K562 (cell line): Measurements from ENCODE around the gene ARHGEF17. TPM values are rescaled to one million over a fixed set of nuclear protein-coding genes. Genes with fewer than 3 reads are reported as not detected.

Experiments
- ATAC-seq: fragments of 200-7000 bp; cut with Tn5 transposase; 3 replicates; pipeline ENCODE4 v1.9.1; 2020; ENCODE audit warnings: moderate library complexity
- BruUV-seq: library from RNA; stranded (reverse); fragments of 400-500 nt; replicated peaks from 2 replicates; lab custom pipeline; 2021; lab: Mats Ljungman, UMichigan
- CTCF ChIA-PET: fragments of 300-600 bp; formaldehyde crosslinking; extraction: SDS; loops from one replicate; lab custom pipeline; 2021; ENCODE audit warnings: low intra/inter-chr PET ratio; lab: Yijun Ruan, JAX
- POLR2A ChIA-PET: fragments of 300-600, 350-650 bp; sonication (Branson Sonifier 250); formaldehyde crosslinking; extraction: SDS; loops from one replicate; lab custom pipeline; 2021; ENCODE audit warnings: antibody characterized with exemption, inconsistent platforms; lab: Yijun Ruan, JAX
- DNase-seq, 4 experiments: peaks; one replicate each; pipeline versions ENCODE4 v3.0.0 to v3.0.0-alpha.2; 2011 to 2018; ENCODE audit warnings: low spot score in 3 of 4, mixed read lengths in 3 of 4; ENCODE audit errors: extremely low read depth in 1 of 4
- FAIRE-seq: peaks from 2 replicates; lab custom pipeline; 2011; peaks lifted over from hg19 to GRCh38; lab: Jason Lieb, UNC
- H2AFZ ChIP-seq: 2 replicates; pipeline ENCODE4 v1.6.0; 2011; ENCODE audit warnings: low read depth, low read length, control low read depth, inconsistent platforms
- H3K27ac ChIP-seq: fragments of 200-600 bp; 3 replicates; pipeline ENCODE4 v1.8.0; 2011; ENCODE audit warnings: low read depth, mild to moderate bottlenecking, control low read depth, inconsistent platforms, low read length, moderate library complexity, mixed read lengths; ENCODE audit errors: extremely low read depth
- H3K27me3 ChIP-seq, 2 experiments: fragments of 300-600 bp in 1 of 2; 2 replicates in 1 of 2; 3 replicates in 1 of 2; pipeline versions ENCODE4 v1.6.0 to v1.8.0; 2011; ENCODE audit warnings: inconsistent platforms in 2 of 2, low read length in 2 of 2, mild to moderate bottlenecking in 1 of 2, mixed read lengths in 1 of 2, moderate library complexity in 1 of 2; ENCODE audit not compliant: control insufficient read depth in 2 of 2, insufficient read depth in 2 of 2
- H3K36me3 ChIP-seq: fragments of 300-600 bp; 3 replicates; pipeline ENCODE4 v1.8.0; 2011; ENCODE audit warnings: mild to moderate bottlenecking, low read length, inconsistent platforms; ENCODE audit not compliant: control insufficient read depth, insufficient read depth
- H3K4me1 ChIP-seq, 2 experiments: fragments of 200-600 bp in 1 of 2; replicated peaks in 1 of 2; 2 replicates in 1 of 2; 3 replicates in 1 of 2; pipeline versions ENCODE4 v1.5.1 to v1.8.0; 2011; ENCODE audit warnings: inconsistent platforms in 2 of 2, low read length in 2 of 2, mild to moderate bottlenecking in 1 of 2, mixed read lengths in 1 of 2, moderate library complexity in 1 of 2; ENCODE audit not compliant: control insufficient read depth in 2 of 2, insufficient read depth in 2 of 2
- H3K4me2 ChIP-seq: 2 replicates; pipeline ENCODE4 v1.6.1; 2011; ENCODE audit warnings: low read length, control low read depth, inconsistent platforms, mixed read lengths; ENCODE audit not compliant: insufficient read depth
- H3K4me3 ChIP-seq: fragments of 200-600 bp; sonication (generic), shearing (Covaris generic); 2 replicates; pipeline ENCODE4 v1.5.1; 2016; ENCODE audit warnings: control low read depth, inconsistent platforms
- H3K79me2 ChIP-seq: fragments of 200-600 bp; 3 replicates; pipeline ENCODE4 v1.8.0; 2011; ENCODE audit warnings: low read length, inconsistent platforms; ENCODE audit not compliant: control insufficient read depth, insufficient read depth
- H3K9ac ChIP-seq, 2 experiments: 2 replicates each; pipeline versions ENCODE4 v1.6.0 to v1.6.1; 2011; ENCODE audit warnings: low read depth in 2 of 2, low read length in 2 of 2, control low read depth in 1 of 2, inconsistent platforms in 1 of 2, mild to moderate bottlenecking in 1 of 2, mixed read lengths in 1 of 2; ENCODE audit not compliant: insufficient read depth in 1 of 2
- H3K9me1 ChIP-seq: one replicate; pipeline ENCODE4 v1.6.0; 2011; ENCODE audit warnings: inconsistent platforms, mild to moderate bottlenecking, low read length, moderate library complexity; ENCODE audit not compliant: control insufficient read depth, insufficient read depth
- H3K9me3 ChIP-seq: replicated peaks from 2 replicates; pipeline ENCODE4 v1.5.1; 2011; ENCODE audit warnings: low read depth, low read length, inconsistent platforms; ENCODE audit not compliant: control insufficient read depth, insufficient read depth
- H4K20me1 ChIP-seq: replicated peaks from 2 replicates; pipeline ENCODE4 v1.6.1; 2011; ENCODE audit warnings: low read length, inconsistent platforms, mixed read lengths; ENCODE audit not compliant: control insufficient read depth, insufficient read depth
- CAMTA2 ChIP-seq: fragments of 250-450 bp; sonication (Bioruptor Pico); conservative IDR thresholded peaks from 2 replicates; pipeline ENCODE4 v1.5.1; 2022
- CBFA2T3 ChIP-seq: fragments of 450-650 bp; IDR thresholded peaks from 2 replicates; pipeline ENCODE4 v1.6.1; 2017
- CTBP1 ChIP-seq: fragments of 450-650 bp; IDR thresholded peaks from 2 replicates; pipeline ENCODE4 v1.6.1; 2016; ENCODE audit warnings: borderline replicate concordance
- GATA2 ChIP-seq: sonication (generic); formaldehyde crosslinking; IDR thresholded peaks from 2 replicates; pipeline ENCODE4 v1.4.0; 2020; ENCODE audit warnings: mild to moderate bottlenecking, missing genetic modification reagents
- ILF3 ChIP-seq: fragments of 450-650 bp; IDR thresholded peaks from 2 replicates; pipeline ENCODE4 v1.6.1; 2018; ENCODE audit warnings: antibody characterized with exemption, mild to moderate bottlenecking, moderate library complexity, borderline replicate concordance
- JUND ChIP-seq, 2 experiments: IDR thresholded peaks; 2 replicates in 1 of 2; 3 replicates in 1 of 2; pipeline ENCODE4 v1.6.1; 2011; ENCODE audit warnings: borderline replicate concordance in 2 of 2, low read depth in 2 of 2, low read length in 2 of 2, improper control_type of control experiment in 1 of 2, missing biosample characterization in 1 of 2, missing genetic modification characterization in 1 of 2, missing genetic modification reagents in 1 of 2
- KDM1A ChIP-seq, 2 experiments: fragments of 450-650 bp; IDR thresholded peaks; 2 replicates each; pipeline ENCODE4 v1.6.1; 2016; ENCODE audit warnings: mild to moderate bottlenecking in 2 of 2
- MEF2A ChIP-seq: IDR thresholded peaks from 2 replicates; pipeline ENCODE4 v1.6.1; 2011; ENCODE audit warnings: low read depth, mild to moderate bottlenecking, low read length, moderate library complexity; ENCODE audit not compliant: control insufficient read depth
- RB1 ChIP-seq: fragments of 450-650 bp; IDR thresholded peaks from 2 replicates; pipeline ENCODE4 v1.6.1; 2017; ENCODE audit warnings: low read depth, mild to moderate bottlenecking
- RCOR1 ChIP-seq, 2 experiments: IDR thresholded peaks; 2 replicates each; pipeline ENCODE4 v1.6.1; 2012; ENCODE audit warnings: low read depth in 2 of 2, low read length in 2 of 2, borderline replicate concordance in 1 of 2, improper control_type of control experiment in 1 of 2
- RFX1 ChIP-seq: fragments of 450-650 bp; IDR thresholded peaks from 2 replicates; pipeline ENCODE4 v1.6.1; 2016; ENCODE audit warnings: mild to moderate bottlenecking, moderate library complexity
- TEAD1 ChIP-seq, 2 experiments: fragments of 450-650 bp in 1 of 2; sonication (generic) in 1 of 2; formaldehyde crosslinking; IDR thresholded peaks; 2 replicates each; pipeline versions ENCODE4 v1.4.0 to v1.8.0; 2020 to 2022; ENCODE audit warnings: mild to moderate bottlenecking in 2 of 2, missing genetic modification reagents in 1 of 2
- ZBTB7A ChIP-seq: IDR thresholded peaks from 2 replicates; pipeline ENCODE4 v1.6.1; 2011; ENCODE audit warnings: low read depth, mild to moderate bottlenecking, low read length, moderate library complexity, borderline replicate concordance; ENCODE audit not compliant: control insufficient read depth
- ZEB2 ChIP-seq: fragments of 450-650 bp; IDR thresholded peaks from 2 replicates; pipeline ENCODE4 v1.6.1; 2016
- ZFP36 ChIP-seq: fragments of 150-350 bp; IDR thresholded peaks from 2 replicates; pipeline ENCODE4 v1.6.1; 2018; ENCODE audit warnings: low read length, low read depth; ENCODE audit not compliant: partially characterized antibody
- WGBS: fragments of 100-300 bp; shearing (Covaris generic); methylation state at CpG from one replicate; pipeline ENCODE4 v1.1.6; 2016; ENCODE audit warnings: low coverage, mixed read lengths; ENCODE audit not compliant: insufficient coverage; ENCODE audit errors: missing lambda C conversion rate; 5-methylcytosine and 5-hydroxymethylcytosine counted together
- in situ Hi-C: fragments of 300-500 bp; cut with MboI; formaldehyde crosslinking; loops from 4 replicates; pipeline ENCODE4 v1.15.0; 2018; ENCODE audit warnings: inconsistent platforms, mixed read lengths
- intact Hi-C: fragments of 100-400 bp; cut with micrococcal nuclease; formaldehyde crosslinking; loops from 2 replicates; pipeline ENCODE4 v1.14.2; 2022
- polyA plus RNA-seq, 8 experiments: library from polyadenylated mRNA; depleted of rRNA in 4 of 8; stranded (reverse) in 5 of 8; unstranded in 3 of 8; fragments of >200 nt; fragmentation: Nextera tagmentation in 2 of 8; fragmentation: Illumina TruSeq in 1 of 8; extraction: Ambion mirVana in 2 of 8; extraction: Trizol in 1 of 8; gene quantifications; 2 replicates each; pipeline versions ENCODE4 v1.2.1 to v1.2.3, GENCODE V29; 2011 to 2014; ENCODE audit warnings: inconsistent platforms in 1 of 8, missing spikeins in 1 of 8
- total RNA-seq, 7 experiments: library from RNA; depleted of rRNA in 6 of 7; stranded (reverse); fragments of >200 nt in 6 of 7; fragmentation: Illumina TruSeq in 2 of 7; extraction: Trizol in 2 of 7; gene quantifications; 2 replicates each; pipeline versions ENCODE4 v1.2.1 to v1.2.3, GENCODE V29; 2011 to 2021; ENCODE audit warnings: low replicate concordance in 1 of 7
- TF ChIP-seq, protein P1 (sequence below): fragments of 250-450 bp; sonication (Bioruptor Pico); IDR thresholded peaks from 2 replicates; pipeline ENCODE4 v1.8.0; 2021; ENCODE audit warnings: moderate library complexity, mild to moderate bottlenecking, inconsistent platforms
- TF ChIP-seq, protein P2 (sequence below): fragments of 450-650 bp; formaldehyde crosslinking; IDR thresholded peaks from 2 replicates; pipeline ENCODE4 v1.4.0; 2020; ENCODE audit warnings: mild to moderate bottlenecking
- TF ChIP-seq, protein P3 (sequence below): IDR thresholded peaks from 3 replicates; pipeline ENCODE4 v1.6.1; 2011; ENCODE audit warnings: borderline replicate concordance, mild to moderate bottlenecking; ENCODE audit not compliant: insufficient read length, insufficient read depth

ARHGEF17 gene
- total and polyA plus RNA-seq, 9 of the 15 experiments (the other 6 are each of a cell fraction or from before 2014, with no cell fraction given) = 0.04 to 0.68 (median 0.10) TPM; not detected in 2

DNA sequence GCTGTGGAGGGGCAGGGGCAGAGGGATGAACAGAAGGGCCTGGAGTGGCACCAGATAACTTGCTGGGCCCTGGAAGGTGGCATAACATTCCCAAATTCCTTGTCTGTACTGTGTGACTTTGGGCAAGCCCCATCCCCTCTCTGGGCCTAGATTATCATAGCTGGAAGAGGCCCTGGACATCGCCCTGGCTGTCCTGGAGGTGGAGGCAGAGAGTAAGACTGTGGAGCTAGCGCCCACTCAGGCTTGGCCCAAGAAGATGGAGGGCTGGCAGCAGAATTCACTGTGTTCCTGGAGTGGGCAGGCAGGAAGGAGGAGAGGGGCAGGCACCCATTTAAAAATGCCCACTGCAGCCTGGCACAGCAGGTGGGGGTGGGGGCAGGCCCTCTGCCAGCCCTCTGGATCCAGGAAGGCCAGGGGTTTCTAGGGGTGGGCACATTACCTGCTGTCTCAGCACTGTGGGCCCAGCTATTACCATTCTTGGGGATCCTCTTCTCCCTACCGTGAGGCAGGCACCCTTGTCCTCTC, 22.6 kb downstream of the ARHGEF17 start (continued):
- TF ChIP-seq KDM1A (IDR thresholded peaks at IDR 0.05) (0 out of 4 replicates have a peak, but pooled peaks of 1 of the 2 experiments have one; percentile 19), RCOR1 (IDR thresholded peaks at IDR 0.05; ENCODE audit: borderline replicate concordance in 1 of 2, low read depth in 2 of 2, low read length in 2 of 2) (peak in 1 of 2 experiments; percentile 27; a peak in 1 of 4 replicates), RB1 (0 out of 2 replicates have a peak, but pooled peaks have one; percentile 21), ZFP36 (peak; percentile 95)
- TF ChIP-seq, protein P1, sequence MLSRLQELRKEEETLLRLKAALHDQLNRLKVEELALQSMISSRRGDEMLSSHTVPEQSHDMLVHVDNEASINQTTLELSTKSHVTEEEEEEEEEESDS (CRISPR knock-in tag) = no peak

DNA sequence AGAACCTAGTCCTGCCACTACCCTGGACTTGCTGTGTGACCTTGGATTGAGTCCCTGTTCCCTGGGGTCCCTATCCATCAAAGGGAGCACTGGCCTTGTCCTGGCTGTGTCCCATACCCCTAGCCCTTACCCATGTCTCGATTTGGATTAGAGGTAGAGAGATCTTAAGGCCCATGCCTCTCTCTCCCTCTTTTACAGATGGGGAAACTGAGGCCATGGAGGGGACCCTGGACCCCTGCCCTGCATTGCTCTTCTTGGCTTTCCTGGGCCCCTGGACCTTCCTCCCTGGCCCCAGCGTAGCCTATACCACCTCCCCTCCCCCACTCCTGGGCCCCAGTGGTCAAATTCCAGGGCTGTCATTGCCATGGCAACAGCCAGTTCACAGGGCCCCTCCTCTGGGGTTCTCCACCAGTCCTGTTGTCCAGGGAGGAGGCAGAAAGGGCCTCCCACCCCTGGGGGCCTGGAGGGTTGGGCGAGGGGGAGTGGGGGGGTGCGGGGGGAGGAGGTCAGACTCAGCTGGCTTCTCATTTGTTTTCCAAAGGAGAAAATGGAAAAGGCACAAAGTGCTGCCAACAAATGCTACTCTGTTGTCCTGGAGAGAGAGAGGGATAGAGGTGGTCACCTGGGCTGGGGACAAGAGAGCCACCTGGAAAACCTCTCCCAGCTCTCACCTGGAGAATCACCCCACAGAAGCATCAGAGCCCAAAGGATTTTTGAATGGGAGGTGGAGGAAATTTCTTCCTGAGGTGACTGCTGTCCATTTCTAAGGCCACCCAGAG, 23.3 kb downstream of the ARHGEF17 start:
- H3K4me1 ChIP-seq = peaks cover 13 to 16% of the 10 kb centered on the region in 2 experiments; a peak in 4 of 5 replicates
- H3K9ac ChIP-seq = no peak overlapping the region
- no peak overlapping the region for H2AFZ ChIP-seq
- FAIRE-seq = no peak
- intact Hi-C loops (loop anchor here (5.0 kb wide), 1 partner anchor 499 kb away; no protein-coding TSS in a partner anchor), in situ Hi-C loops (no loop called here)
- H3K27me3 ChIP-seq = peaks cover 0 to 2% of the 10 kb centered on the region in 2 experiments; a peak in 1 of 5 replicates
- ATAC-seq = peak; percentile 26; the same call in 1 of the 3 replicates
- ChIA-PET CTCF (no interaction called here), POLR2A (no interaction called here)
- no peak overlapping the region for H3K4me2 ChIP-seq
- H3K4me3 ChIP-seq = no peak overlapping the region
- H3K79me2 ChIP-seq = no peaks in the 10 kb centered on the region
- H3K9me3 ChIP-seq = no peaks in the 10 kb centered on the region
- peaks cover 4% of the 10 kb centered on the region for H4K20me1 ChIP-seq
- peak; percentile 27 to 66 (median 58) for DNase-seq
- H3K36me3 ChIP-seq = no peaks in the 10 kb centered on the region
- H3K9me1 ChIP-seq = no peaks in the 10 kb centered on the region
- BruUV-seq = no TSS peak
- 0% methylated on average over 2 of the region's 4 CpGs for WGBS
- no peak overlapping the region; the same call in 2 of the 3 replicates for H3K27ac ChIP-seq
- no peak for TF ChIP-seq JUND (IDR thresholded peaks at IDR 0.05; ENCODE audit: borderline replicate concordance, low read depth, low read length)
- TF ChIP-seq JUND (tag; IDR thresholded peaks at IDR 0.05; ENCODE audit: borderline replicate concordance, low read depth, low read length) = no peak
- no peak for TF ChIP-seq GATA2
- no peak for TF ChIP-seq ZEB2
- no peak for TF ChIP-seq CBFA2T3
- TF ChIP-seq RFX1 = peak; percentile 83
- no peak for TF ChIP-seq ZBTB7A
- TF ChIP-seq, protein P2, sequence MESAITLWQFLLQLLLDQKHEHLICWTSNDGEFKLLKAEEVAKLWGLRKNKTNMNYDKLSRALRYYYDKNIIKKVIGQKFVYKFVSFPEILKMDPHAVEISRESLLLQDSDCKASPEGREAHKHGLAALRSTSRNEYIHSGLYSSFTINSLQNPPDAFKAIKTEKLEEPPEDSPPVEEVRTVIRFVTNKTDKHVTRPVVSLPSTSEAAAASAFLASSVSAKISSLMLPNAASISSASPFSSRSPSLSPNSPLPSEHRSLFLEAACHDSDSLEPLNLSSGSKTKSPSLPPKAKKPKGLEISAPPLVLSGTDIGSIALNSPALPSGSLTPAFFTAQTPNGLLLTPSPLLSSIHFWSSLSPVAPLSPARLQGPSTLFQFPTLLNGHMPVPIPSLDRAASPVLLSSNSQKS (CRISPR knock-in tag) = no peak
- TF ChIP-seq CAMTA2 (CRISPR knock-in tag) = no peak
- TF ChIP-seq, protein P3, sequence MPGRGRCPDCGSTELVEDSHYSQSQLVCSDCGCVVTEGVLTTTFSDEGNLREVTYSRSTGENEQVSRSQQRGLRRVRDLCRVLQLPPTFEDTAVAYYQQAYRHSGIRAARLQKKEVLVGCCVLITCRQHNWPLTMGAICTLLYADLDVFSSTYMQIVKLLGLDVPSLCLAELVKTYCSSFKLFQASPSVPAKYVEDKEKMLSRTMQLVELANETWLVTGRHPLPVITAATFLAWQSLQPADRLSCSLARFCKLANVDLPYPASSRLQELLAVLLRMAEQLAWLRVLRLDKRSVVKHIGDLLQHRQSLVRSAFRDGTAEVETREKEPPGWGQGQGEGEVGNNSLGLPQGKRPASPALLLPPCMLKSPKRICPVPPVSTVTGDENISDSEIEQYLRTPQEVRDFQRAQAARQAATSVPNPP = no peak
- no peak for TF ChIP-seq CTBP1
- TF ChIP-seq TEAD1 (CRISPR knock-in tag; IDR thresholded peaks at IDR 0.05) = peak in 1 of 2 experiments; percentile 60; a peak in 1 of 4 replicates
- no peak for TF ChIP-seq ZFP36
- TF ChIP-seq ILF3 = no peak
- TF ChIP-seq MEF2A = no peak
